HG03039 (cell line): ENCODE data around the gene DLST.

Experiments used
- ATAC-seq: cut with Tn5 transposase; IDR thresholded peaks from one replicate; pipeline ENCODE4 v1.9.1; 2021; ENCODE audit warnings: mild to moderate bottlenecking, moderate library complexity; ENCODE audit not compliant: unreplicated experiment

Gene DLST

GRCh38 chr14:74881431-74882102, at the start of gene DLST:
Gene DLST (plus strand): TSS chr14:74881916. CDS start chr14:74881954, 38 bp downstream.
- ATAC-seq = peak; percentile 88

GRCh38 chr14:74832849-74833248, 48.9 kb upstream of the DLST start:
- ATAC-seq = no peak

GRCh38 chr14:74834692-74835392, 46.9 kb upstream of the DLST start:
- ATAC-seq = no peak

- ATAC-seq = no peak
These were observed 46.0 kb upstream of the DLST start for GRCh38 chr14:74835645-74836250.

- no peak for ATAC-seq
These were observed 45.3 kb upstream of the DLST start for GRCh38 chr14:74836251-74836960.

GRCh38 chr14:74838166-74838565, 43.5 kb upstream of the DLST start:
- ATAC-seq = no peak

- peak; percentile 41 for ATAC-seq
These were observed 41.1 kb upstream of the DLST start for GRCh38 chr14:74840603-74841030.

GRCh38 chr14:74841230-74842207, 40.2 kb upstream of the DLST start:
- peak; percentile 57 for ATAC-seq

GRCh38 chr14:74843653-74844052, 38.1 kb upstream of the DLST start:
- no peak for ATAC-seq

GRCh38 chr14:74846168-74846567, 35.5 kb upstream of the DLST start:
- no peak for ATAC-seq

GRCh38 chr14:74846968-74847665, 34.6 kb upstream of the DLST start:
- ATAC-seq = no peak

GRCh38 chr14:74848768-74849167, 32.9 kb upstream of the DLST start:
- ATAC-seq = no peak

- no peak for ATAC-seq
These were observed 28.7 kb upstream of the DLST start for GRCh38 chr14:74852922-74853530.

- no peak for ATAC-seq
These were observed 28.1 kb upstream of the DLST start for GRCh38 chr14:74853581-74853980.

- no peak for ATAC-seq
These were observed 26.7 kb upstream of the DLST start for GRCh38 chr14:74855021-74855420.

- ATAC-seq = no peak
These were observed 25.8 kb upstream of the DLST start for GRCh38 chr14:74855945-74856344.

GRCh38 chr14:74856366-74856765, 25.4 kb upstream of the DLST start:
- no peak for ATAC-seq

GRCh38 chr14:74858022-74858421, 23.7 kb upstream of the DLST start:
- no peak for ATAC-seq
